ENCODE results near the gene LNP1.

GRCh38 chr3:100407164-100407563 lies 5.8 kb downstream of the LNP1 start:
- no peak for TF ChIP-seq CTCF (IDR thresholded peaks at IDR 0.05; ENCODE audit: insufficient read depth, low read length, poor library complexity, severe bottlenecking)
- no peak for TF ChIP-seq EZH2phosphoT487 (conservative IDR thresholded peaks at IDR 0.05; ENCODE audit: low read length)

Measured in SU-DHL-6 (cell line).